ENCODE measurements around the gene N4BP2L1.

DNA sequence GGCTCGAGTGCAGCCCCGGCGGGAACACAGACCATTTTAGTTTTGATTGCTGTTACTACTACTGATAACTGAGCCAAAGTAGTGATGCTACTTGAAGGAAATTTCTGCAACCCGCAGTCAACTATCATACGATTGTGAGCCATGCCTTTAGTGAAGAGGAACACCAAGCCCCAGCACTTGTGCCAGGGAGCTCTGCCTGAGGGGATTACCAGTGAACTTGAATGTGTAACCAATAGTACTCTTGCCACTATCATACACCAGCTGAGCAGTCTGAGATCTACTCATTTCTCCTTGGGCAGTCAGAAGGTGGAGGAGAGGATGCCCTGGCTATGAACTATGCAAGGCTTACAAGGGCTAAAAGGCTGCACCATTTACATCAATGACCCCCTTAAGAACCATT lies 49.0 kb upstream of the N4BP2L1 start:
- TF ChIP-seq, protein P1, sequence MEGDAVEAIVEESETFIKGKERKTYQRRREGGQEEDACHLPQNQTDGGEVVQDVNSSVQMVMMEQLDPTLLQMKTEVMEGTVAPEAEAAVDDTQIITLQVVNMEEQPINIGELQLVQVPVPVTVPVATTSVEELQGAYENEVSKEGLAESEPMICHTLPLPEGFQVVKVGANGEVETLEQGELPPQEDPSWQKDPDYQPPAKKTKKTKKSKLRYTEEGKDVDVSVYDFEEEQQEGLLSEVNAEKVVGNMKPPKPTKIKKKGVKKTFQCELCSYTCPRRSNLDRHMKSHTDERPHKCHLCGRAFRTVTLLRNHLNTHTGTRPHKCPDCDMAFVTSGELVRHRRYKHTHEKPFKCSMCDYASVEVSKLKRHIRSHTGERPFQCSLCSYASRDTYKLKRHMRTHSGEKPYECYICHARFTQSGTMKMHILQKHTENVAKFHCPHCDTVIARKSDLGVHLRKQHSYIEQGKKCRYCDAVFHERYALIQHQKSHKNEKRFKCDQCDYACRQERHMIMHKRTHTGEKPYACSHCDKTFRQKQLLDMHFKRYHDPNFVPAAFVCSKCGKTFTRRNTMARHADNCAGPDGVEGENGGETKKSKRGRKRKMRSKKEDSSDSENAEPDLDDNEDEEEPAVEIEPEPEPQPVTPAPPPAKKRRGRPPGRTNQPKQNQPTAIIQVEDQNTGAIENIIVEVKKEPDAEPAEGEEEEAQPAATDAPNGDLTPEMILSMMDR (IDR thresholded peaks at IDR 0.05; ENCODE audit: low read depth, low read length, missing input control): no peak
- no peak for TF ChIP-seq JUND (IDR thresholded peaks at IDR 0.05)
- no peak for TF ChIP-seq RAD21 (IDR thresholded peaks at IDR 0.05)
- TF ChIP-seq, protein P2, sequence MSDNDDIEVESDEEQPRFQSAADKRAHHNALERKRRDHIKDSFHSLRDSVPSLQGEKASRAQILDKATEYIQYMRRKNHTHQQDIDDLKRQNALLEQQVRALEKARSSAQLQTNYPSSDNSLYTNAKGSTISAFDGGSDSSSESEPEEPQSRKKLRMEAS (IDR thresholded peaks at IDR 0.05): no peak
- TF ChIP-seq TAF1 (conservative IDR thresholded peaks at IDR 0.05): no peak
- no peak for TF ChIP-seq ZBTB33 (IDR thresholded peaks at IDR 0.05)
- TF ChIP-seq, protein P3, sequence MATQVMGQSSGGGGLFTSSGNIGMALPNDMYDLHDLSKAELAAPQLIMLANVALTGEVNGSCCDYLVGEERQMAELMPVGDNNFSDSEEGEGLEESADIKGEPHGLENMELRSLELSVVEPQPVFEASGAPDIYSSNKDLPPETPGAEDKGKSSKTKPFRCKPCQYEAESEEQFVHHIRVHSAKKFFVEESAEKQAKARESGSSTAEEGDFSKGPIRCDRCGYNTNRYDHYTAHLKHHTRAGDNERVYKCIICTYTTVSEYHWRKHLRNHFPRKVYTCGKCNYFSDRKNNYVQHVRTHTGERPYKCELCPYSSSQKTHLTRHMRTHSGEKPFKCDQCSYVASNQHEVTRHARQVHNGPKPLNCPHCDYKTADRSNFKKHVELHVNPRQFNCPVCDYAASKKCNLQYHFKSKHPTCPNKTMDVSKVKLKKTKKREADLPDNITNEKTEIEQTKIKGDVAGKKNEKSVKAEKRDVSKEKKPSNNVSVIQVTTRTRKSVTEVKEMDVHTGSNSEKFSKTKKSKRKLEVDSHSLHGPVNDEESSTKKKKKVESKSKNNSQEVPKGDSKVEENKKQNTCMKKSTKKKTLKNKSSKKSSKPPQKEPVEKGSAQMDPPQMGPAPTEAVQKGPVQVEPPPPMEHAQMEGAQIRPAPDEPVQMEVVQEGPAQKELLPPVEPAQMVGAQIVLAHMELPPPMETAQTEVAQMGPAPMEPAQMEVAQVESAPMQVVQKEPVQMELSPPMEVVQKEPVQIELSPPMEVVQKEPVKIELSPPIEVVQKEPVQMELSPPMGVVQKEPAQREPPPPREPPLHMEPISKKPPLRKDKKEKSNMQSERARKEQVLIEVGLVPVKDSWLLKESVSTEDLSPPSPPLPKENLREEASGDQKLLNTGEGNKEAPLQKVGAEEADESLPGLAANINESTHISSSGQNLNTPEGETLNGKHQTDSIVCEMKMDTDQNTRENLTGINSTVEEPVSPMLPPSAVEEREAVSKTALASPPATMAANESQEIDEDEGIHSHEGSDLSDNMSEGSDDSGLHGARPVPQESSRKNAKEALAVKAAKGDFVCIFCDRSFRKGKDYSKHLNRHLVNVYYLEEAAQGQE (IDR thresholded peaks at IDR 0.05): no peak
- no peak for TF ChIP-seq GABPA (IDR thresholded peaks at IDR 0.05 in 1 of 2, conservative IDR thresholded peaks at IDR 0.05 in 1 of 2)
- TF ChIP-seq FOXA1 (IDR thresholded peaks at IDR 0.05): no peak
- no peak for TF ChIP-seq SP1 (IDR thresholded peaks at IDR 0.05)
- no peak for TF ChIP-seq YY1 (IDR thresholded peaks at IDR 0.05)
- TF ChIP-seq HNF4G (IDR thresholded peaks at IDR 0.05): no peak
- TF ChIP-seq EGR1 (IDR thresholded peaks at IDR 0.05; ENCODE audit: low read depth in 2 of 2): no peak
